Left renal cortex interstitium (tissue), 4 donors: Measurements from ENCODE around the gene SYTL1. TPM values are rescaled to one million over a fixed set of nuclear protein-coding genes. Genes with fewer than 3 reads are reported as not detected.

Experiments used
- DNase-seq, 4 donors: peaks; one replicate each; pipeline ENCODE4 v3.0.0-alpha.2; 2013; ENCODE audit warnings: low read depth in 4 of 4, low spot score in 2 of 4, missing footprints in 1 of 4
- polyA plus RNA-seq, 4 donors: library from polyadenylated mRNA; unstranded; fragments of 120-200 nt; gene quantifications; one replicate each; pipeline ENCODE4 v1.2.1, GENCODE V29; 2013; ENCODE audit not compliant: insufficient read length in 4 of 4

SYTL1 gene
- polyA plus RNA-seq, 4 donors, result 8.3 to 16.4 (median 12.1) TPM

DNA sequence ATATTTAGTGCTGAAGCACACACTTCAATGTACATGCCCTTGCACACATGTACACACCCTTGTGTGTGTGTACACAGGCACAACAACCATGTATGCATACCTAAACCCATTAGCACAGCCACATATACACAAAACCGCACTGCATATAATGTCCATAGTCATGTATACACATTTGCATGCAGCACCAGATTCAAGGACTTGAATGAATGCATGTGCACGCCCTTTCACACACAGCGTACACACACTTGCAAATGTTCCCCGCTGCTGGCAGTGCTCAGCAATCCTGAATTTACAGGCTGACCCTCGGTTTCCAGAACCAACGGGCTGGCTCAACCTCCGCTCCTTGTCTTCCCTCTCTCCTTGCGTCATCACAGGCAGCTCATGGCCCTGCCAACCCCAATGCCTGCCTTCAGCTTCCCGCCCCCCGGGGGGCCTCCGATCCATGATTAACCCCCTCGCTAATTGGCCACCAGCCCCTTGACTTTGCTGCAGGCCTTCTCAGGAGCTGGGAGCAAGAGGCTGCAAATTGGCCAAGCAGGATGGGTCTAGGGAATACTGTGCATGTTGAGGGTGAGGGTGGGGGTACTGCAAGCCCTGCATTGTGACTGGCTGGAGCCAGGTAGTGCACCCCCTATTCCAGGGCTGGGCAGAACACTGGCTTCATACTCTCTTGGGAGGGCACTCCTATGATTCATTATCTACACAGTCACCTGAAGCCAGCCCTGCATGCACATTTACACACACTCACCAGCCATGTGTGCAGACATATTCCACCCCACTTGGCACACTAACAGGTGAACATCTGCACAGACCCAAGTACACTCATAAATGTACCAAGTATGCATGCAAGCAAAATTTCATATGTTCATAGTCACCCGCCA, 58.5 kb downstream of the SYTL1 start:
- DNase-seq, result no peak

DNA sequence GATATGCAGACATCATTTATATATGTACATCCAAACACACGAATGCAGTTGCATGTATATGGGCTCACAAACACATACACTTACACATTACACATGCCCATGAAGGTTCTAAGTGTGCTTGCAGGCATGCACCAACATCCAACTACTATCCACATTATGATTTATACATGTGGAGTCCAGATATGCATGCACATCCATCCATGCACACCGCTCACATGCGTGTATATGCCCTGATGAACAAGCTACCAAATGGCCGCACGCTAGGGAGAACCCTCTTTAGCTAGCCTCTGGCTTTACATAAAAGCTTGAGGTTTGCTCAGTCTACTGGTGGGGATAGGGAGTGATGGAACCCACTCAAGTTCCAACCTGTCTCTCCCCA, 59.1 kb downstream of the SYTL1 start:
- DNase-seq, result no peak

DNA sequence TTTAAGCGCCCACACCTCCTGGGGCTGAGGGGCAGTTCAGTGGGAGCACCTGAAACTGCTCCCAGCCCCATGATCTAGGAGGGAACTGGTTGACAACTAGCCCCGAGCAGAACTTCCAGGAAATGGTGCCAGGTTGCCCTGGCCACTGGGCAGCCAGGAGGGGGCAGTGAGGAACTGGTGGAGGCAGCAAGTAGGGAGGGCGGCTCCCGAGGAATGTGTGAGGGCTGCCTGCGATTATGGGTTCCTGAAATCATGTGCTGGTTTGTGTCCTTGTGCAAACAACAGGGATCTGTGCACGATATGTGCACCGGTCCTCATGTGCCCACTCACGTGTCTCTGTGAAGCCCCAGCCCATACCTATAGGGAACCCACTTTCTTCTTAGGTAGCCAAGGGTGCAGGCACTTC, 60.5 kb downstream of the SYTL1 start:
- DNase-seq, result no peak

DNA sequence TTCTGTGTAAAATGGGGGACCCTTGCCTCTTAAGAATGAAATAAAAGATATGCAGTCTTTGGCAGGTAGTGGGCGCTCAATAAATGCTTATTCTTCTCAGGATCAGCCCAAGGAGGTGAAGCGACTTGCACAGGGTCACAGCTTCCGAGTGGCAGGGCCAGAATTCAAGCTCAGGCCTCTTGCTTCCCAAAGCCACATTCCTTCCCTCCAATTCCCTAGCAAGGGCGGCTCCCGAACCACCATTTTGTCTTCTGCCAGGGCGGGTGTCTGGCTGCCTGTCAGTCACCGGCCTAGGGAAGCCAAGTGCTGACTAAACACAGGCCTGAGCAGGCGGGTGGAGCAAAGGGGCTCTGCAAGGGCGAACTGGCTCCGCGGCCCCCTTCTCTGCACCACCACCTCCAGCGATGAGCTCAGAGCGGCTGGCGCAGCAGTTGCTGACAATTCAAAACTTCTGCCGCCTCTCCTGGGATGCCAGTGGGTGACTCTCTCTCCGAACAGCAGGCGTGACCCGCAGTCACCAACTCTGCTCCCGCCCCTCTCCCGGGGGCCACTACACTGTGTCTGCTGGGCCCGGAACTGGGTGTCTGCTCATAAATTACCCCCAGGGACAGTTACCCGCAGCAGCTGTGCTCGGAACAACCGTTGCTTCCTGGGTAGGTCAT, 61.4 kb downstream of the SYTL1 start:
- no peak for DNase-seq

Other genes with a start within 250 kb of the SYTL1 start
- gene SLC9A1, start 186.9 kb upstream of the SYTL1 start, polyA plus RNA-seq, result 10 to 100 TPM; 22.3 to 34.0 (median 23.3) TPM
- 10 to 100 TPM; 38.5 to 56.0 (median 46.7) TPM for gene WDTC1, start 107.4 kb upstream of the SYTL1 start, polyA plus RNA-seq
- gene TMEM222, start 19.9 kb upstream of the SYTL1 start, polyA plus RNA-seq, result 10 to 100 TPM; 38.1 to 48.5 (median 41.4) TPM
- 10 to 100 TPM in 1 of 4 donors, 1 to 10 TPM in 3; 5.5 to 11.3 (median 9.4) TPM for gene MAP3K6, start 24.9 kb downstream of the SYTL1 start, polyA plus RNA-seq
- gene FCN3, start 32.8 kb downstream of the SYTL1 start, polyA plus RNA-seq, result 1 to 10 TPM; 1.4 to 3.1 (median 2.4) TPM
- under 1 TPM; 0.08 to 0.68 (median 0.45) TPM for gene CD164L2, start 41.3 kb downstream of the SYTL1 start, polyA plus RNA-seq
- gene GPR3, start 50.6 kb downstream of the SYTL1 start, polyA plus RNA-seq, result 1 to 10 TPM in 2 of 4 donors, under 1 TPM in 2; 0.88 to 1.2 (median 1.0) TPM
- 100 to 1,000 TPM; 116 to 135 (median 124) TPM for gene WASF2, start 148.1 kb downstream of the SYTL1 start, polyA plus RNA-seq